ENCODE data around the gene RBP3. TPM values are rescaled to one million over a fixed set of nuclear protein-coding genes. Genes with fewer than 3 reads are reported as not detected.

Gene RBP3
- total and polyA plus RNA-seq, 10 donors, result not detected

DNA sequence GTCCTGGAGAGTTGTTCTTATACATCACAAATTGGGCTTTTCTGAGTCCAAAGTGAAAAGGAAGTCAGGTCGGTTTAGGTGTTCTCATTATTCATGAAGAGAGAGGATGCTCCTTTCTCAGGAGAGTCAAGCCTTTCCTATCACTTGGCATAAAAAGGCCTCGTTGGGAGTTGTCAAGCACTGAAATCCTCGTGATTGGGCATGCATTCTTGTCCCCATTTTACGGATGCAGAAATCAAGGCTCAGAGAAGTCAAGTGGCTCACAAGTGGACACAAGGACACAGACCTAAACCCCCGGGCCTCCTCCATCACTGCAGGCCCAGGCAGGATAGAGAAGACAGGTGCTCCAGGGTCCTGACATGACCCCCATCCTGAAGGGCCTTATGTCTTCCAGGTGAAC, 8.5 kb downstream of the RBP3 start:
- H3K27me3 ChIP-seq (replicated peaks in 1 of 7), result no peaks in the 10 kb centered on the region
- H3K9me3 ChIP-seq, result no peaks in the 10 kb centered on the region
- no peaks in the 10 kb centered on the region for H3K4me1 ChIP-seq
- 70 to 89% (median 80%) methylated on average over 5 of the region's 5 CpGs for WGBS, 5 donors
- DNase-seq, result no peak
- no peak overlapping the region for H3K4me3 ChIP-seq
- no peak for TF ChIP-seq POLR2A (IDR thresholded peaks at IDR 0.05)
- no peak for TF ChIP-seq POLR2AphosphoS5 (IDR thresholded peaks at IDR 0.05)
- TF ChIP-seq, protein P1, sequence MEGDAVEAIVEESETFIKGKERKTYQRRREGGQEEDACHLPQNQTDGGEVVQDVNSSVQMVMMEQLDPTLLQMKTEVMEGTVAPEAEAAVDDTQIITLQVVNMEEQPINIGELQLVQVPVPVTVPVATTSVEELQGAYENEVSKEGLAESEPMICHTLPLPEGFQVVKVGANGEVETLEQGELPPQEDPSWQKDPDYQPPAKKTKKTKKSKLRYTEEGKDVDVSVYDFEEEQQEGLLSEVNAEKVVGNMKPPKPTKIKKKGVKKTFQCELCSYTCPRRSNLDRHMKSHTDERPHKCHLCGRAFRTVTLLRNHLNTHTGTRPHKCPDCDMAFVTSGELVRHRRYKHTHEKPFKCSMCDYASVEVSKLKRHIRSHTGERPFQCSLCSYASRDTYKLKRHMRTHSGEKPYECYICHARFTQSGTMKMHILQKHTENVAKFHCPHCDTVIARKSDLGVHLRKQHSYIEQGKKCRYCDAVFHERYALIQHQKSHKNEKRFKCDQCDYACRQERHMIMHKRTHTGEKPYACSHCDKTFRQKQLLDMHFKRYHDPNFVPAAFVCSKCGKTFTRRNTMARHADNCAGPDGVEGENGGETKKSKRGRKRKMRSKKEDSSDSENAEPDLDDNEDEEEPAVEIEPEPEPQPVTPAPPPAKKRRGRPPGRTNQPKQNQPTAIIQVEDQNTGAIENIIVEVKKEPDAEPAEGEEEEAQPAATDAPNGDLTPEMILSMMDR (IDR thresholded peaks at IDR 0.05 in 8 of 11, conservative IDR thresholded peaks at IDR 0.05 in 3 of 11), result no peak
- no peak overlapping the region for H3K27ac ChIP-seq
- no peaks in the 10 kb centered on the region for H3K36me3 ChIP-seq
- intact Hi-C loops (cut with DNase I; ENCODE audit: low total_unique reads), result no loop called here

DNA sequence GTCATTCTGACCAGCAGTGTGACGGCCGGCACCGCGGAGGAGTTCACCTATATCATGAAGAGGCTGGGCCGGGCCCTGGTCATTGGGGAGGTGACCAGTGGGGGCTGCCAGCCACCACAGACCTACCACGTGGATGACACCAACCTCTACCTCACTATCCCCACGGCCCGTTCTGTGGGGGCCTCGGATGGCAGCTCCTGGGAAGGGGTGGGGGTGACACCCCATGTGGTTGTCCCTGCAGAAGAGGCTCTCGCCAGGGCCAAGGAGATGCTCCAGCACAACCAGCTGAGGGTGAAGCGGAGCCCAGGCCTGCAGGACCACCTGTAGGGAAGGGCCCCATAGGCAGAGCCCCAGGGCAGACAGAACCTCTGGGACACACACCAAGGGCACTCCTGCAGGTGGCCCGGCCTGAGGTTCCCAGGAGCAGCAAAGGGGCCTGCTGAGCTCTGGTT, 9.0 kb downstream of the RBP3 start:
- WGBS, 5 donors, result 86 to 94% (median 92%) methylated on average over 1 to 12 of the region's 12 CpGs
- H3K4me1 ChIP-seq, result no peaks in the 10 kb centered on the region
- H3K27ac ChIP-seq, result no peak overlapping the region
- no peak overlapping the region for H3K4me3 ChIP-seq
- H3K9me3 ChIP-seq, result no peaks in the 10 kb centered on the region
- no peaks in the 10 kb centered on the region for H3K36me3 ChIP-seq
- DNase-seq, result no peak
- intact Hi-C loops (cut with DNase I; ENCODE audit: low total_unique reads), result no loop called here
- TF ChIP-seq POLR2A (IDR thresholded peaks at IDR 0.05) (no peak), POLR2AphosphoS5 (IDR thresholded peaks at IDR 0.05) (no peak)
- TF ChIP-seq, protein P1 (IDR thresholded peaks at IDR 0.05 in 8 of 11, conservative IDR thresholded peaks at IDR 0.05 in 3 of 11), result no peak
- no peaks in the 10 kb centered on the region for H3K27me3 ChIP-seq (replicated peaks in 1 of 7)

DNA sequence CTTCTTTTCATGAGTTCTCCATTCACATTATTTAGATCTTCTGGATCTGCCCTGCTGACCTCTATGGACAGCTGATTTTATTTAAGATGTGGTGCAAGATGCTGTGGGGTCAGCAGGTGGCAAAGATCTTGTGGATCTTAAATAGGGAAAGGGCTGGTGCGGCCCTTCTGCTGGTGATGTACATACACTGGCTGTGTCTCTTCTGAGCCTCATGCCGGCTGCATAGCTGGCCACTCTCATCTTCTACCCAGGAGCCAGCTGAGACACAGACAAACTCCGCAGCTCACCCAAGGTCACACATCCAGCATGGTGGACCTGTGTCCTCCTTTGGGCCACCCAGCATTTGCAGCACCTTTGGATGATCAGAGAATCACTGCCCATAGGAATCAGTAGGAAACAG, 9.7 kb downstream of the RBP3 start:
- Histone ChIP-seq H3K4me3 (no peak overlapping the region), H3K9me3 (no peaks in the 10 kb centered on the region), H3K27ac (no peak overlapping the region), H3K36me3 (no peaks in the 10 kb centered on the region), H3K4me1 (no peaks in the 10 kb centered on the region), H3K27me3 (replicated peaks in 1 of 7) (no peaks in the 10 kb centered on the region)
- intact Hi-C loops (cut with DNase I; ENCODE audit: low total_unique reads), result no loop called here
- no peak for DNase-seq
- TF ChIP-seq POLR2A (IDR thresholded peaks at IDR 0.05) (no peak), POLR2AphosphoS5 (IDR thresholded peaks at IDR 0.05) (no peak)
- TF ChIP-seq, protein P1 (IDR thresholded peaks at IDR 0.05 in 8 of 11, conservative IDR thresholded peaks at IDR 0.05 in 3 of 11), result no peak
- 90 to 97% (median 92%) methylated on average over 3 of the region's 3 CpGs for WGBS, 5 donors

DNA sequence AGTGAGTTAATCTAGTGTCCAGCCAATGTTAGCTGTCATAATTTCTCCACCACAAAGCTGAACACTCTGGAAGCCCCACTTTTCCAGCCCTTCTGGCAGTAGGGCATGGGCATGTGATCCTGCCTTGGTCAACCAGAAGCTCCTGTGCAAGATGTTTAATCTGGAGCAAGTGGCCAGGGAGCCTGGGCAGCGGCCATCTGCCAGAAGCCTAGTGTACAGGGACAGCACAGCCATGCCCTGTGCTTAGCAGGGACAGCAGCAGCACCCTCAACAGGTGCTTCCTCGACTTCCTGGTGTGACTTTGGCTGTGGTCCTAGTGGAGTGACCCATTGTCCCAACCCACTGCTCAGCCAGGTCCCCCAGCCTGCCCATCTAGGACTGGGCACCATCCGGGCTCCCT, 10.3 kb downstream of the RBP3 start:
- Histone ChIP-seq H3K4me3 (no peak overlapping the region), H3K4me1 (no peaks in the 10 kb centered on the region), H3K36me3 (no peaks in the 10 kb centered on the region), H3K27ac (no peak overlapping the region), H3K9me3 (no peaks in the 10 kb centered on the region), H3K27me3 (replicated peaks in 1 of 7) (no peaks in the 10 kb centered on the region)
- WGBS, 5 donors, result 58 to 88% (median 77%) methylated on average over 3 of the region's 3 CpGs
- intact Hi-C loops (cut with DNase I; ENCODE audit: low total_unique reads), result no loop called here
- DNase-seq, result peak; percentile 42
- TF ChIP-seq POLR2A (IDR thresholded peaks at IDR 0.05), result no peak
- TF ChIP-seq POLR2AphosphoS5 (IDR thresholded peaks at IDR 0.05), result no peak
- TF ChIP-seq, protein P1 (IDR thresholded peaks at IDR 0.05 in 8 of 11, conservative IDR thresholded peaks at IDR 0.05 in 3 of 11), result no peak
